Measurements from ENCODE around the gene YBX1. TPM values are rescaled to one million over a fixed set of nuclear protein-coding genes. Genes with fewer than 3 reads are reported as not detected.
A peak's percentile ranks its signal among the peaks of the same experiment; 100 is the strongest.
"Not testable (repeated sequence)": the region's sequence is repeated elsewhere in the genome, so short reads cannot be mapped to it uniquely, and the experiment has no call there.

YBX1 gene
- total RNA-seq, 6 experiments from 2014 or later, result 736 to 879 (median 836) TPM

DNA sequence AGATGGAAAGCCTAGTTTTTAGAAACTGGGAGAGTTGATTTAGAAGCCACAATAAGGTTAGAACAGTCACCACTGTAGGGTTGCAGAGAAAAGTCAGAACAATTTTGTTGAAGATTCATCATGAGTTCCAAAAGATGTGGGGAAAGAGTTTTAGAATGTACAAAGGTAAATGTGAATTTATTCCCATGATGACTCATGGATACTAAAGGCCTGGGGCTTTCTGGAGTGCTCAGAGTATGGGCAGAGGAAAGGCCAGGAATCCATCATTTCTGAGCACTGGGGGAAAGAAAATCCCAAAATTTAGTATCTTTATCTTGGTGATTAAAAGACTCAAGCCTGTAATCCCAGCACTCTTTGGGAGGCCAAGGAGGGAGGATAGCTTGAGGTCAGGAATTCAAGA lies 17.8 kb downstream of the YBX1 start:
- Mint-ChIP-seq H3K36me3 (ENCODE audit: low read depth) (peaks cover 89% of the 10 kb centered on the region), H3K4me1 (ENCODE audit: low read depth) (peaks cover 22% of the 10 kb centered on the region), H3K4me3 (no peak overlapping the region), H3K27me3 (ENCODE audit: insufficient read depth) (no peaks in the 10 kb centered on the region), H3K9me3 (no peaks in the 10 kb centered on the region), H3K27ac (peak overlapping the region; percentile 18; the same call in 1 of the 2 replicates)
- DNase-seq, result peak; percentile 22
- TF ChIP-seq, protein P1, sequence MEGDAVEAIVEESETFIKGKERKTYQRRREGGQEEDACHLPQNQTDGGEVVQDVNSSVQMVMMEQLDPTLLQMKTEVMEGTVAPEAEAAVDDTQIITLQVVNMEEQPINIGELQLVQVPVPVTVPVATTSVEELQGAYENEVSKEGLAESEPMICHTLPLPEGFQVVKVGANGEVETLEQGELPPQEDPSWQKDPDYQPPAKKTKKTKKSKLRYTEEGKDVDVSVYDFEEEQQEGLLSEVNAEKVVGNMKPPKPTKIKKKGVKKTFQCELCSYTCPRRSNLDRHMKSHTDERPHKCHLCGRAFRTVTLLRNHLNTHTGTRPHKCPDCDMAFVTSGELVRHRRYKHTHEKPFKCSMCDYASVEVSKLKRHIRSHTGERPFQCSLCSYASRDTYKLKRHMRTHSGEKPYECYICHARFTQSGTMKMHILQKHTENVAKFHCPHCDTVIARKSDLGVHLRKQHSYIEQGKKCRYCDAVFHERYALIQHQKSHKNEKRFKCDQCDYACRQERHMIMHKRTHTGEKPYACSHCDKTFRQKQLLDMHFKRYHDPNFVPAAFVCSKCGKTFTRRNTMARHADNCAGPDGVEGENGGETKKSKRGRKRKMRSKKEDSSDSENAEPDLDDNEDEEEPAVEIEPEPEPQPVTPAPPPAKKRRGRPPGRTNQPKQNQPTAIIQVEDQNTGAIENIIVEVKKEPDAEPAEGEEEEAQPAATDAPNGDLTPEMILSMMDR (IDR thresholded peaks at IDR 0.05), result no peak

DNA sequence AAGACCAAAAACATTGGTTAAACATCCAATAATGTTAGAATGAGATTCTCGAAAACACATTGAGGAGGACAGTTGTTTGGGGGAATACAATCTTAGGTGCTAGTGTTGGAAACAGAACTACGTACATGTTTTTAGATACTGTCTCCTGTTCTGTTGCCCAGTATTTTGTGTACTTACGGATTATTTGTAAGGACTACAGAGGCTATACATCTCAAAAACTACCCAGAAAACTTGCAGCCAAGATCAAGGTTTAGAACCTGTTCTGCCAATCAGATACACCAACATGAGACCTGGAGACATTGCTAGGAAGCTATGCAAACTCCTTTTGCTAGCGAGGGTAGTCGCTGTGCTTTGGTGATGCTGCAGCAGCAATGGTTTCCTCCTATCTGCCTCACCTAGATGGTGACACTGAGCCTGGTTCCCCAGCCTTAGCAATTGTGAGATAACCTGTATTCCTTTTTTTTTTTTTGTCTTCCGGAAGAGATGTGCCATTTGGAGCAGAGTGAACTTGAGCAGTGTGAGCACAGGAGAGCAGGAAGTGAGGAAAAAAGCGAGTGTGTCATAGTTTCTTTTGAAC lies 21.8 kb downstream of the YBX1 start:
- Mint-ChIP-seq H3K27ac (peak overlapping the region; percentile 12; the same call in 1 of the 2 replicates), H3K4me1 (ENCODE audit: low read depth) (peaks cover 17% of the 10 kb centered on the region), H3K27me3 (ENCODE audit: insufficient read depth) (no peaks in the 10 kb centered on the region), H3K9me3 (no peaks in the 10 kb centered on the region), H3K36me3 (ENCODE audit: low read depth) (peaks cover 76% of the 10 kb centered on the region), H3K4me3 (no peak overlapping the region)
- TF ChIP-seq, protein P1 (IDR thresholded peaks at IDR 0.05), result no peak
- DNase-seq, result no peak

DNA sequence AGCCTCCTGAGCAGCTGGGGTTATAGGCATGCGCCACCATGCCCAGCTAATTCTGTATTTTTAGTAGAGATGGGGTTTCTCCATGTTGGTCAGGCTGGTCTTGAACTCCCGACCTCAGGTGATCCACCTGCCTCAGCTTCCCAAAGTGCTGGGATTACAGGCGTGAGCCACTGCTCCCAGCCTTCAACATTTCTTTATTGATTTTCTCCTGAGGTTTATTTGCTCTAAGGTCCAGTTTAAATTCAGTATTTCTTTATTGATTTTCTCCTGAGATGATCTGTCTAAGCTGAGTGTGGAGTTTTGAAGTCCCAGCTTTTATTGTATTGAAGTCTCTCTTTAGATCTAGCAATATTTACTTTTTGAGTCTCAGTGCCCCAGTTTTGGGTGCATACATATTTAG lies 30.6 kb downstream of the YBX1 start:
- not testable (repeated sequence) for H3K9me3 Mint-ChIP-seq; H3K27me3 Mint-ChIP-seq (ENCODE audit: insufficient read depth); H3K4me1 Mint-ChIP-seq (ENCODE audit: low read depth); H3K4me3 Mint-ChIP-seq; H3K27ac Mint-ChIP-seq; DNase-seq
- peaks cover 60% of the 10 kb centered on the region for H3K36me3 Mint-ChIP-seq (ENCODE audit: low read depth)

DNA sequence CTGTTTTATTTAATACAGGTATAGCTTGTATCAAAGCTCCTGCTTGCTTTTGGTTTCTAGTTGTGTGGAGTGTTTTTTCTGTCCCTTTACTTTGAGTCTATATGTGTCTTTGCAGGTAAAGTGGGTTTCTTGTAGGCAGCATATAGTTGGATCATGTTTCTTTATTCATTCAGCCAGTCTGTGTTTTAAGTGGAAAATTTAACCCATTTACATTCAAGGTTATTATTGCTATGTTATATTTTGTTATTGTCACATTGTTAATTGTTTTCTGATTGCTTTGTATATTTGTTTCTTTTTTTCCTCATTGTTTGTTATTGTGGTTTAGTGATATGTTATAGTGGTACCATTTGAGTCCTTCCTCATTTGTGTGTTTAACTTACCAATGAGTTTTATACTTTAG lies 31.1 kb downstream of the YBX1 start:
- TF ChIP-seq, protein P1 (IDR thresholded peaks at IDR 0.05), result no peak
- no peak overlapping the region for H3K4me3 Mint-ChIP-seq
- peaks cover 55% of the 10 kb centered on the region for H3K36me3 Mint-ChIP-seq (ENCODE audit: low read depth)
- H3K27me3 Mint-ChIP-seq (ENCODE audit: insufficient read depth), result no peaks in the 10 kb centered on the region; the same call in none of the 2 replicates
- H3K4me1 Mint-ChIP-seq (ENCODE audit: low read depth), result no peaks in the 10 kb centered on the region
- H3K27ac Mint-ChIP-seq, result no peak overlapping the region
- no peaks in the 10 kb centered on the region for H3K9me3 Mint-ChIP-seq
- DNase-seq, result no peak

DNA sequence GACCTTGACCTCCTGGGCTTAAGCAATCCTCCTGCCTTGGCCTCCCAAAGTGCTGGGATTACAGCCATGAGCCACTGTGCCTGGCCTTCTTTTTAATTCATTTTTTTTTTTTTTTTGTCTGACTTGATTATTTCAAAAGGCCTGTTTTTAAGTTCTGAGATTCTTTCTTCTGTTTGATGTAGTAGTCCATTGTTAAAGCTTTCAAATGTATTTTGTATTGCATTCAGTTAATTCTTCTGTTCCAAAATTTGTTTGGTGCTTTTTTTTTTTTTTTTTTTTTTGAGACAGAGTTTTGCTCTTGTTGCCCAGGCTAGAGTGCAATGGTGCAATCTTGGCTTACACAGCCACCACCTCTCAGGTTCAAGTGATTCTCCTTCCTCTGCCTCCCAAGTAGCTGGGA lies 32.2 kb downstream of the YBX1 start:
- H3K36me3 Mint-ChIP-seq (ENCODE audit: low read depth), result peaks cover 52% of the 10 kb centered on the region
- H3K27me3 Mint-ChIP-seq (ENCODE audit: insufficient read depth); H3K4me1 Mint-ChIP-seq (ENCODE audit: low read depth); H3K9me3 Mint-ChIP-seq; H3K27ac Mint-ChIP-seq; DNase-seq; H3K4me3 Mint-ChIP-seq: not testable (repeated sequence)

DNA sequence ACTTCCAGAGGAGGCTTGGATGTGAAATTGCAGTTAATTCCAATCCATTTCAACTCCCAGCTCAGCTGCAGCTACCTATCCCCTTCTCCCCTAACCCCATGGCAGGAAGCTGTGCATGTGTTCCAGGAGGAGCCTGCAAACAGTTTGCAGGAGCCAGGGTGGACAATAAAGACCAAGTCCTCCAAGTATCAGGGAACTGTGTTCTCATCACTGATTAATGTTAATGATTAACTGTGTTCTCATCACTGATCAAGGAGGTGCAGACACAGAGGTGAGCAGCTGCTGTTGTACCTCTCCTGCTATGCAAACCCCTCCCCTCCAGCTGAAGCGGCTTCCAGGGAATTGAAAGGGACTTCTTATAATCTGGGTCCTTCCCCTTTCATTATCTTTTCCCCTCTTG lies 38.6 kb downstream of the YBX1 start:
- TF ChIP-seq, protein P1 (IDR thresholded peaks at IDR 0.05), result no peak
- no peaks in the 10 kb centered on the region for H3K9me3 Mint-ChIP-seq
- no peak for DNase-seq
- peaks cover 2% of the 10 kb centered on the region for H3K27me3 Mint-ChIP-seq (ENCODE audit: insufficient read depth)
- peaks cover 6% of the 10 kb centered on the region for H3K4me1 Mint-ChIP-seq (ENCODE audit: low read depth)
- H3K36me3 Mint-ChIP-seq (ENCODE audit: low read depth), result peaks cover 15% of the 10 kb centered on the region
- H3K4me3 Mint-ChIP-seq, result no peak overlapping the region
- no peak overlapping the region for H3K27ac Mint-ChIP-seq
